Chondrocyte (in vitro differentiated cells): ENCODE results near the gene BORCS5. TPM values are rescaled to one million over a fixed set of nuclear protein-coding genes. Genes with fewer than 3 reads are reported as not detected.

ENCODE experiments used
- DNase-seq: peaks from one replicate; pipeline ENCODE4 v3.0.0; 2021; ENCODE audit warnings: mixed read lengths, low spot score
- H3K27ac Mint-ChIP-seq: one replicate; pipeline ENCODE4 v1.8.0; 2021; ENCODE audit warnings: mild to moderate bottlenecking, moderate library complexity, mixed read lengths; ENCODE audit not compliant: unreplicated experiment
- H3K27me3 Mint-ChIP-seq: 2 replicates; pipeline ENCODE4 v1.8.0; 2021; ENCODE audit warnings: low read depth, mixed read lengths
- H3K36me3 Mint-ChIP-seq: 2 replicates; pipeline ENCODE4 v1.8.0; 2021; ENCODE audit warnings: low read depth, mixed read lengths
- H3K4me1 Mint-ChIP-seq: 2 replicates; pipeline ENCODE4 v1.8.0; 2021; ENCODE audit warnings: low read depth, mild to moderate bottlenecking, mixed read lengths
- H3K4me3 Mint-ChIP-seq: one replicate; pipeline ENCODE4 v1.8.0; 2021; ENCODE audit warnings: mild to moderate bottlenecking, moderate library complexity, mixed read lengths; ENCODE audit not compliant: unreplicated experiment
- H3K9me3 Mint-ChIP-seq: 2 replicates; pipeline ENCODE4 v1.8.0; 2021; ENCODE audit warnings: low read depth, mixed read lengths
- CTCF ChIP-seq: fragments of 200-600 bp; sonication (generic); IDR thresholded peaks from 2 replicates; pipeline ENCODE4 v1.5.0; 2021; ENCODE audit warnings: antibody characterized with exemption, mild to moderate bottlenecking, moderate library complexity
- total RNA-seq: library from RNA; stranded (reverse); gene quantifications from 3 replicates; pipeline ENCODE4 v1.2.1, GENCODE V29; 2021

Gene BORCS5
- total RNA-seq, 1 donor from 2014 or later = 11.3 TPM

GRCh38 chr12:12510551-12510950, 153.7 kb downstream of the BORCS5 start:
- Mint-ChIP-seq H3K36me3 (no peaks in the 10 kb centered on the region), H3K27ac (no peak overlapping the region), H3K4me3 (no peak overlapping the region), H3K27me3 (no peaks in the 10 kb centered on the region), H3K9me3 (no peaks in the 10 kb centered on the region), H3K4me1 (peaks cover 27% of the 10 kb centered on the region)
- DNase-seq = no peak
- TF ChIP-seq CTCF = no peak

- Mint-ChIP-seq H3K4me3 (no peak overlapping the region), H3K27me3 (no peaks in the 10 kb centered on the region), H3K4me1 (peaks cover 20% of the 10 kb centered on the region), H3K36me3 (no peaks in the 10 kb centered on the region), H3K9me3 (no peaks in the 10 kb centered on the region), H3K27ac (no peak overlapping the region)
- TF ChIP-seq CTCF = no peak
- no peak for DNase-seq
These were observed 154.3 kb downstream of the BORCS5 start for GRCh38 chr12:12511021-12511783.

GRCh38 chr12:12511895-12512711, 155.2 kb downstream of the BORCS5 start:
- Mint-ChIP-seq H3K9me3 (no peaks in the 10 kb centered on the region), H3K27me3 (no peaks in the 10 kb centered on the region), H3K4me1 (peaks cover 11% of the 10 kb centered on the region), H3K27ac (no peak overlapping the region), H3K36me3 (no peaks in the 10 kb centered on the region), H3K4me3 (no peak overlapping the region)
- no peak for TF ChIP-seq CTCF
- no peak for DNase-seq

- no peak for DNase-seq
- H3K36me3 Mint-ChIP-seq = peaks cover 2% of the 10 kb centered on the region
- no peak overlapping the region for H3K27ac Mint-ChIP-seq
- no peaks in the 10 kb centered on the region for H3K27me3 Mint-ChIP-seq
- H3K9me3 Mint-ChIP-seq = no peaks in the 10 kb centered on the region
- peaks cover 9% of the 10 kb centered on the region for H3K4me1 Mint-ChIP-seq
- no peak overlapping the region for H3K4me3 Mint-ChIP-seq
- TF ChIP-seq CTCF = no peak
These were observed 156.6 kb downstream of the BORCS5 start for GRCh38 chr12:12513416-12514006.

GRCh38 chr12:12518464-12518845, 161.6 kb downstream of the BORCS5 start:
- no peak overlapping the region for H3K27ac Mint-ChIP-seq
- no peak for DNase-seq
- no peaks in the 10 kb centered on the region for H3K27me3 Mint-ChIP-seq
- H3K36me3 Mint-ChIP-seq = peaks cover 7% of the 10 kb centered on the region
- TF ChIP-seq CTCF = no peak
- H3K9me3 Mint-ChIP-seq = no peaks in the 10 kb centered on the region
- peaks cover 15% of the 10 kb centered on the region for H3K4me1 Mint-ChIP-seq
- no peak overlapping the region for H3K4me3 Mint-ChIP-seq
